Measurements from ENCODE around the gene NFIA. TPM values are rescaled to one million over a fixed set of nuclear protein-coding genes. Genes with fewer than 3 reads are reported as not detected.

The NFIA gene
- total RNA-seq, 1 donor from 2014 or later: 16.2 TPM

GRCh38 chr1:61241411-61241838 is 159.1 kb downstream of the NFIA start:
- TF ChIP-seq CTCF (IDR thresholded peaks at IDR 0.05; ENCODE audit: unreplicated experiment): no peak
- no peaks in the 10 kb centered on the region for H3K9me3 Mint-ChIP-seq (ENCODE audit: unreplicated experiment)
- H3K4me3 Mint-ChIP-seq (ENCODE audit: unreplicated experiment): no peak overlapping the region
- H3K27me3 Mint-ChIP-seq (ENCODE audit: unreplicated experiment): no peaks in the 10 kb centered on the region
- no peaks in the 10 kb centered on the region for H3K36me3 Mint-ChIP-seq (ENCODE audit: low read depth, unreplicated experiment)
- H3K4me1 Mint-ChIP-seq (ENCODE audit: unreplicated experiment): peaks cover 5% of the 10 kb centered on the region
- no peak overlapping the region for H3K27ac Mint-ChIP-seq (ENCODE audit: unreplicated experiment)
- DNase-seq (ENCODE audit: low spot score): no peak

GRCh38 chr1:61241973-61242381 is 159.6 kb downstream of the NFIA start:
- Mint-ChIP-seq H3K4me1 (ENCODE audit: unreplicated experiment) (peaks cover 5% of the 10 kb centered on the region), H3K4me3 (ENCODE audit: unreplicated experiment) (no peak overlapping the region), H3K27me3 (ENCODE audit: unreplicated experiment) (no peaks in the 10 kb centered on the region), H3K27ac (ENCODE audit: unreplicated experiment) (no peak overlapping the region), H3K9me3 (ENCODE audit: unreplicated experiment) (no peaks in the 10 kb centered on the region), H3K36me3 (ENCODE audit: low read depth, unreplicated experiment) (no peaks in the 10 kb centered on the region)
- no peak for TF ChIP-seq CTCF (IDR thresholded peaks at IDR 0.05; ENCODE audit: unreplicated experiment)
- no peak for DNase-seq (ENCODE audit: low spot score)

GRCh38 chr1:61244114-61244513 is 161.8 kb downstream of the NFIA start:
- peaks cover 15% of the 10 kb centered on the region for H3K4me1 Mint-ChIP-seq (ENCODE audit: unreplicated experiment)
- DNase-seq (ENCODE audit: low spot score): no peak

GRCh38 chr1:61245696-61246400 is 163.5 kb downstream of the NFIA start:
- no peak for TF ChIP-seq CTCF (IDR thresholded peaks at IDR 0.05; ENCODE audit: unreplicated experiment)
- Mint-ChIP-seq H3K4me1 (ENCODE audit: unreplicated experiment) (peaks cover 15% of the 10 kb centered on the region), H3K4me3 (ENCODE audit: unreplicated experiment) (no peak overlapping the region), H3K27me3 (ENCODE audit: unreplicated experiment) (no peaks in the 10 kb centered on the region), H3K9me3 (ENCODE audit: unreplicated experiment) (no peaks in the 10 kb centered on the region), H3K27ac (ENCODE audit: unreplicated experiment) (no peak overlapping the region), H3K36me3 (ENCODE audit: low read depth, unreplicated experiment) (no peaks in the 10 kb centered on the region)
- no peak for DNase-seq (ENCODE audit: low spot score)

More at GRCh38 chr1:61244114-61244513, 161.8 kb downstream of the NFIA start:
- Mint-ChIP-seq H3K27me3 (ENCODE audit: unreplicated experiment) (no peaks in the 10 kb centered on the region), H3K4me3 (ENCODE audit: unreplicated experiment) (no peak overlapping the region), H3K9me3 (ENCODE audit: unreplicated experiment) (no peaks in the 10 kb centered on the region), H3K36me3 (ENCODE audit: low read depth, unreplicated experiment) (no peaks in the 10 kb centered on the region), H3K27ac (ENCODE audit: unreplicated experiment) (no peak overlapping the region)
- TF ChIP-seq CTCF (IDR thresholded peaks at IDR 0.05; ENCODE audit: unreplicated experiment): no peak

- no peak for DNase-seq (ENCODE audit: low spot score)
- Mint-ChIP-seq H3K27ac (ENCODE audit: unreplicated experiment) (no peak overlapping the region), H3K36me3 (ENCODE audit: low read depth, unreplicated experiment) (no peaks in the 10 kb centered on the region), H3K4me3 (ENCODE audit: unreplicated experiment) (no peak overlapping the region), H3K9me3 (ENCODE audit: unreplicated experiment) (no peaks in the 10 kb centered on the region), H3K27me3 (ENCODE audit: unreplicated experiment) (no peaks in the 10 kb centered on the region), H3K4me1 (ENCODE audit: unreplicated experiment) (peaks cover 15% of the 10 kb centered on the region)
- no peak for TF ChIP-seq CTCF (IDR thresholded peaks at IDR 0.05; ENCODE audit: unreplicated experiment)
These were observed 164.9 kb downstream of the NFIA start for GRCh38 chr1:61247051-61247825.

Measured in endothelial cell (in vitro differentiated cells).